Endothelial cell of umbilical vein (primary cell): ENCODE results near the gene KHDC3L. TPM values are rescaled to one million over a fixed set of nuclear protein-coding genes. Genes with fewer than 3 reads are reported as not detected.

Experiments used
- BruUV-seq: library from RNA; stranded (reverse); fragments of 400-500 nt; replicated peaks from 2 replicates; lab custom pipeline; 2021; lab: Mats Ljungman, UMichigan
- CTCF ChIA-PET: fragments of 300-600, 350-600 bp; sonication (Branson Sonifier 250); formaldehyde crosslinking; loops from one replicate; lab custom pipeline; 2021; ENCODE audit warnings: antibody characterized with exemption, inconsistent platforms; lab: Charles Lee
- POLR2A ChIA-PET: fragments of 300-600, 350-600 bp; sonication (Branson Sonifier 250); formaldehyde crosslinking; loops from one replicate; lab custom pipeline; 2021; ENCODE audit warnings: antibody characterized with exemption, inconsistent platforms; lab: Charles Lee
- DNase-seq: peaks from one replicate; pipeline ENCODE4 v3.0.0-alpha.2; 2011; ENCODE audit warnings: low read depth, low spot score
- FAIRE-seq: peaks from 2 replicates; lab custom pipeline; 2011; peaks lifted over from hg19 to GRCh38; lab: Jason Lieb, UNC
- H2AFZ ChIP-seq: 2 replicates; pipeline ENCODE4 v1.6.0; 2012; ENCODE audit warnings: low read depth, low read length, control low read depth, inconsistent platforms
- H3K27ac ChIP-seq: 2 replicates; pipeline ENCODE4 v1.5.1; 2011; ENCODE audit warnings: low read depth, mild to moderate bottlenecking, control low read depth, low read length, moderate library complexity; ENCODE audit not compliant: insufficient read depth
- H3K27me3 ChIP-seq, 2 experiments: 2 replicates each; pipeline versions ENCODE4 v1.6.0 to v1.6.1; 2011; ENCODE audit warnings: low read length in 2 of 2, mixed read lengths in 1 of 2; ENCODE audit not compliant: control insufficient read depth in 2 of 2, insufficient read depth in 2 of 2
- H3K36me3 ChIP-seq, 2 experiments: 2 replicates in 1 of 2; 3 replicates in 1 of 2; pipeline ENCODE4 v1.5.1; 2011; ENCODE audit warnings: low read length in 2 of 2, mild to moderate bottlenecking in 1 of 2, moderate library complexity in 1 of 2; ENCODE audit not compliant: control insufficient read depth in 2 of 2, insufficient read depth in 2 of 2; ENCODE audit errors: extremely low read depth in 1 of 2
- H3K4me1 ChIP-seq: 3 replicates; pipeline ENCODE4 v1.5.1; 2011; ENCODE audit warnings: mild to moderate bottlenecking, low read length; ENCODE audit not compliant: control insufficient read depth, insufficient read depth; ENCODE audit errors: extremely low read depth
- H3K4me2 ChIP-seq: 2 replicates; pipeline ENCODE4 v1.6.1; 2011; ENCODE audit warnings: low read length, control low read depth, mixed read lengths; ENCODE audit not compliant: insufficient read depth
- H3K4me3 ChIP-seq, 3 experiments: fragments of 200-600 bp in 1 of 3; sonication (generic), shearing (Covaris generic) in 1 of 3; replicated peaks in 1 of 3; 2 replicates each; pipeline ENCODE4 v1.5.1; 2011 to 2016; ENCODE audit warnings: control low read depth in 3 of 3, low read length in 3 of 3, mild to moderate bottlenecking in 2 of 3, inconsistent platforms in 1 of 3, low read depth in 1 of 3, moderate library complexity in 1 of 3; ENCODE audit not compliant: insufficient read depth in 1 of 3
- H3K79me2 ChIP-seq: 2 replicates; pipeline ENCODE4 v1.6.0; 2012; ENCODE audit warnings: low read length, inconsistent platforms; ENCODE audit not compliant: control insufficient read depth, insufficient read depth
- H3K9ac ChIP-seq: replicated peaks from 2 replicates; pipeline ENCODE3; 2011; ENCODE audit warnings: low read length, control low read depth; ENCODE audit not compliant: insufficient read depth; ENCODE audit errors: extremely low read depth
- H3K9me1 ChIP-seq: replicated peaks from 3 replicates; pipeline ENCODE4 v1.6.0; 2011; ENCODE audit warnings: mild to moderate bottlenecking, low read length; ENCODE audit not compliant: control insufficient read depth, insufficient read depth; ENCODE audit errors: extremely low read depth
- H3K9me3 ChIP-seq: replicated peaks from 2 replicates; pipeline ENCODE4 v1.5.1; 2012; ENCODE audit warnings: low read length, inconsistent platforms; ENCODE audit not compliant: control insufficient read depth, insufficient read depth
- H4K20me1 ChIP-seq: replicated peaks from 2 replicates; pipeline ENCODE3; 2011; ENCODE audit warnings: mild to moderate bottlenecking, low read length; ENCODE audit not compliant: control insufficient read depth, insufficient read depth; ENCODE audit errors: extremely low read depth
- EZH2 ChIP-seq: IDR thresholded peaks from 2 replicates; pipeline ENCODE4 v1.6.1; 2012; ENCODE audit warnings: borderline replicate concordance, low read depth, mild to moderate bottlenecking, moderate library complexity, low read length, inconsistent platforms; ENCODE audit not compliant: severe bottlenecking
- FOS ChIP-seq: IDR thresholded peaks from 2 replicates; pipeline ENCODE4 v1.6.1; 2011; ENCODE audit warnings: mild to moderate bottlenecking, low read length, moderate library complexity, borderline replicate concordance; ENCODE audit not compliant: insufficient read depth
- GATA2 ChIP-seq: IDR thresholded peaks from 2 replicates; pipeline ENCODE4 v1.7.0; 2011; ENCODE audit warnings: low read depth, mild to moderate bottlenecking, moderate library complexity, mixed read lengths, low read length; ENCODE audit not compliant: insufficient read length, insufficient read depth
- JUN ChIP-seq: IDR thresholded peaks from 2 replicates; pipeline ENCODE4 v1.6.1; 2011; ENCODE audit warnings: borderline replicate concordance, low read depth; ENCODE audit not compliant: insufficient read length, insufficient read depth
- MYC ChIP-seq: IDR thresholded peaks from one replicate; pipeline ENCODE4 v1.6.1; 2011; ENCODE audit warnings: mild to moderate bottlenecking, low read depth, low read length
- POLR2A ChIP-seq: IDR thresholded peaks from 2 replicates; pipeline ENCODE4 v1.6.1; 2012; ENCODE audit warnings: low read depth, mild to moderate bottlenecking, control low read depth, low read length
- POLR2AphosphoS5 ChIP-seq: IDR thresholded peaks from 2 replicates; pipeline ENCODE4 v1.6.1; 2012; ENCODE audit warnings: low read depth, mild to moderate bottlenecking, control low read depth, low read length, moderate library complexity; ENCODE audit not compliant: insufficient read depth
- dilution Hi-C: fragments of 300-500 bp; cut with MboI; formaldehyde crosslinking; loops from one replicate; pipeline ENCODE4 v1.15.0; 2019; ENCODE audit warnings: low sequenced_read_pairs; ENCODE audit not compliant: extremely low pct_ligation_motif_present
- intact Hi-C: fragments of 100-400 bp; cut with micrococcal nuclease; formaldehyde crosslinking; loops from one replicate; pipeline ENCODE4 v1.10.0; 2022
- polyA plus RNA-seq, 4 experiments: library from polyadenylated mRNA; depleted of rRNA in 3 of 4; stranded (reverse) in 3 of 4; unstranded in 1 of 4; fragments of >200 nt; gene quantifications; 2 replicates each; pipeline versions ENCODE4 v1.2.1 to v1.2.3, GENCODE V29; 2011 to 2012; ENCODE audit warnings: missing spikeins in 1 of 4
- total RNA-seq: library from RNA; stranded (reverse); gene quantifications from 2 replicates; pipeline ENCODE4 v1.2.3, GENCODE V29; 2021
- TF ChIP-seq, protein P1 (sequence below): IDR thresholded peaks from 2 replicates; pipeline ENCODE4 v1.6.1; 2011; ENCODE audit not compliant: insufficient read depth, insufficient read length
- TF ChIP-seq, protein P2 (sequence below), 2 donors: IDR thresholded peaks; 1 replicate in 1 of 2; 2 replicates in 1 of 2; pipeline ENCODE4 v1.5.1; 2011; ENCODE audit warnings: low read length in 2 of 2, mild to moderate bottlenecking in 2 of 2, moderate library complexity in 2 of 2, control low read depth in 1 of 2, inconsistent platforms in 1 of 2, low read depth in 1 of 2; ENCODE audit not compliant: insufficient read depth in 1 of 2; ENCODE audit errors: extremely low read depth in 1 of 2

KHDC3L gene
- total and polyA plus RNA-seq, 2 donors (not counting 3 experiments of a cell fraction or from before 2014, with no cell fraction given), result not detected

DNA sequence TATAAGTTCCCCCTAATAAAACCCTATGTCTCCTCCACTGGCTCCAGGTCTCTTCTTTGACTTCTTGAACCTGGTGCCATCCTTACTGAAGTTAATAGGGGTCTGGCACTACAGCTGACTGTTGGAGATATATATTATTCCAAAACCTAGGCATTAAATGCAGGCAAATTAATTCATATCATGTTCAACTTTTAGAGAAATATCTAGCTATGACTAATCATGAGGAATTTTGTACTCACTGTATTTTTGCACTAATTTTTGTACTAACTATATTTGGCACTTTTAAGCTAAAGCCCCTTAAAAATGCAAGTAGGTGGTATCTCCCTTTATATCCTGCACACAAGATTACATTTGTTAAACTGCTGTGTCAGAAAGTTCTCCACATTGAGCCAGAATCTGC is 19.3 kb upstream of the KHDC3L start:
- TF ChIP-seq FOS (no peak), EZH2 (no peak), POLR2A (no peak), GATA2 (no peak), MYC (no peak), POLR2AphosphoS5 (no peak), JUN (no peak)
- TF ChIP-seq, protein P1, sequence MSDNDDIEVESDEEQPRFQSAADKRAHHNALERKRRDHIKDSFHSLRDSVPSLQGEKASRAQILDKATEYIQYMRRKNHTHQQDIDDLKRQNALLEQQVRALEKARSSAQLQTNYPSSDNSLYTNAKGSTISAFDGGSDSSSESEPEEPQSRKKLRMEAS, result no peak
- TF ChIP-seq, protein P2, sequence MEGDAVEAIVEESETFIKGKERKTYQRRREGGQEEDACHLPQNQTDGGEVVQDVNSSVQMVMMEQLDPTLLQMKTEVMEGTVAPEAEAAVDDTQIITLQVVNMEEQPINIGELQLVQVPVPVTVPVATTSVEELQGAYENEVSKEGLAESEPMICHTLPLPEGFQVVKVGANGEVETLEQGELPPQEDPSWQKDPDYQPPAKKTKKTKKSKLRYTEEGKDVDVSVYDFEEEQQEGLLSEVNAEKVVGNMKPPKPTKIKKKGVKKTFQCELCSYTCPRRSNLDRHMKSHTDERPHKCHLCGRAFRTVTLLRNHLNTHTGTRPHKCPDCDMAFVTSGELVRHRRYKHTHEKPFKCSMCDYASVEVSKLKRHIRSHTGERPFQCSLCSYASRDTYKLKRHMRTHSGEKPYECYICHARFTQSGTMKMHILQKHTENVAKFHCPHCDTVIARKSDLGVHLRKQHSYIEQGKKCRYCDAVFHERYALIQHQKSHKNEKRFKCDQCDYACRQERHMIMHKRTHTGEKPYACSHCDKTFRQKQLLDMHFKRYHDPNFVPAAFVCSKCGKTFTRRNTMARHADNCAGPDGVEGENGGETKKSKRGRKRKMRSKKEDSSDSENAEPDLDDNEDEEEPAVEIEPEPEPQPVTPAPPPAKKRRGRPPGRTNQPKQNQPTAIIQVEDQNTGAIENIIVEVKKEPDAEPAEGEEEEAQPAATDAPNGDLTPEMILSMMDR (IDR thresholded peaks at IDR 0.05; ENCODE audit: extremely low read depth in 1 of 2, insufficient read depth in 1 of 2, low read depth in 1 of 2, low read length in 2 of 2), result no peak
- Histone ChIP-seq H3K4me1 (no peaks in the 10 kb centered on the region), H2AFZ (no peak overlapping the region), H4K20me1 (no peaks in the 10 kb centered on the region), H3K27me3 (peaks cover 6 to 9% of the 10 kb centered on the region in 2 experiments), H3K36me3 (no peaks in the 10 kb centered on the region), H3K79me2 (no peaks in the 10 kb centered on the region), H3K9me1 (no peaks in the 10 kb centered on the region), H3K9me3 (no peaks in the 10 kb centered on the region), H3K4me3 (no peak overlapping the region), H3K27ac (no peak overlapping the region), H3K4me2 (no peak overlapping the region), H3K9ac (no peak overlapping the region)
- FAIRE-seq (no peak), DNase-seq (no peak)
- no TSS peak for BruUV-seq
- intact Hi-C loops, result no loop called here
- ChIA-PET POLR2A (no interaction called here), CTCF (interaction anchor here (0.7 to 1.6 kb wide), 3 partner anchors 12 to 310 kb away, joined by 3 to 6 read pairs (median 3); no protein-coding TSS in a partner anchor)
- dilution Hi-C loops, result no loop called here
